Trophoblast cell (in vitro differentiated cells and primary cell): Measurements from ENCODE around the gene FHIT.

Experiments
- DNase-seq, 2 donors: peaks; one replicate each; pipeline ENCODE4 v3.0.0-alpha.2; 2016
- H2AFZ ChIP-seq: 2 replicates; pipeline ENCODE4 v1.6.1; 2013; ENCODE audit warnings: low read length, moderate library complexity, mild to moderate bottlenecking; ENCODE audit not compliant: insufficient read depth, poor library complexity
- H2AK5ac ChIP-seq: 2 replicates; pipeline ENCODE4 v1.6.1; 2013; ENCODE audit warnings: mild to moderate bottlenecking, low read length
- H2BK120ac ChIP-seq: 2 replicates; pipeline ENCODE4 v1.6.1; 2013; ENCODE audit warnings: low read length, mild to moderate bottlenecking, moderate library complexity; ENCODE audit not compliant: insufficient read depth, poor library complexity
- H2BK12ac ChIP-seq: 2 replicates; pipeline ENCODE4 v1.6.1; 2013; ENCODE audit warnings: mild to moderate bottlenecking, low read length, moderate library complexity
- H2BK5ac ChIP-seq: 2 replicates; pipeline ENCODE4 v1.6.1; 2013; ENCODE audit warnings: low read length, low read depth, moderate library complexity, mild to moderate bottlenecking; ENCODE audit not compliant: poor library complexity
- H3K14ac ChIP-seq: 2 replicates; pipeline ENCODE4 v1.6.1; 2013; ENCODE audit warnings: mild to moderate bottlenecking, low read length
- H3K18ac ChIP-seq: 2 replicates; pipeline ENCODE4 v1.6.1; 2013; ENCODE audit warnings: mild to moderate bottlenecking, low read length
- H3K23ac ChIP-seq: 2 replicates; pipeline ENCODE4 v1.6.1; 2013; ENCODE audit warnings: low read length
- H3K27ac ChIP-seq: 2 replicates; pipeline ENCODE4 v1.5.1; 2013; ENCODE audit warnings: low read depth, mild to moderate bottlenecking, inconsistent platforms, low read length, moderate library complexity
- H3K27me3 ChIP-seq: 2 replicates; pipeline ENCODE4 v1.6.1; 2013; ENCODE audit warnings: inconsistent platforms, mild to moderate bottlenecking, low read length, moderate library complexity; ENCODE audit not compliant: insufficient read depth
- H3K36me3 ChIP-seq, 2 experiments: 1 replicate in 1 of 2; 2 replicates in 1 of 2; pipeline ENCODE4 v1.6.1; 2013; ENCODE audit warnings: low read length in 2 of 2, mild to moderate bottlenecking in 2 of 2, moderate library complexity in 1 of 2; ENCODE audit not compliant: insufficient read depth in 2 of 2, control insufficient read depth in 1 of 2
- H3K4ac ChIP-seq: 2 replicates; pipeline ENCODE4 v1.6.1; 2013; ENCODE audit warnings: low read depth, mild to moderate bottlenecking, low read length, moderate library complexity
- H3K4me1 ChIP-seq, 2 experiments: 1 replicate in 1 of 2; 2 replicates in 1 of 2; pipeline ENCODE4 v1.6.1; 2013; ENCODE audit warnings: low read length in 2 of 2, mild to moderate bottlenecking in 2 of 2, moderate library complexity in 1 of 2; ENCODE audit not compliant: insufficient read depth in 2 of 2, control insufficient read depth in 1 of 2
- H3K4me2 ChIP-seq: 2 replicates; pipeline ENCODE4 v1.6.1; 2013; ENCODE audit warnings: inconsistent platforms, mild to moderate bottlenecking, low read length, moderate library complexity
- H3K4me3 ChIP-seq: 2 replicates; pipeline ENCODE4 v1.5.1; 2013; ENCODE audit warnings: mild to moderate bottlenecking, low read depth, low read length, inconsistent platforms
- H3K79me1 ChIP-seq: one replicate; pipeline ENCODE4 v1.6.1; 2013; ENCODE audit warnings: low read length
- H3K79me2 ChIP-seq: 2 replicates; pipeline ENCODE4 v1.6.1; 2013; ENCODE audit warnings: low read length, mild to moderate bottlenecking; ENCODE audit not compliant: control insufficient read depth, insufficient read depth, poor library complexity
- H3K9ac ChIP-seq: 2 replicates; pipeline ENCODE4 v1.6.1; 2013; ENCODE audit warnings: mild to moderate bottlenecking, low read length
- H3K9me3 ChIP-seq: 2 replicates; pipeline ENCODE4 v1.6.1; 2013; ENCODE audit warnings: low read depth, mild to moderate bottlenecking, control low read depth, inconsistent platforms, low read length; ENCODE audit not compliant: insufficient read depth
- H4K12ac ChIP-seq: 2 replicates; pipeline ENCODE4 v1.6.1; 2013; ENCODE audit warnings: low read depth, mild to moderate bottlenecking, low read length, moderate library complexity
- H4K8ac ChIP-seq: 2 replicates; pipeline ENCODE4 v1.6.1; 2013; ENCODE audit warnings: low read depth, mild to moderate bottlenecking, low read length, moderate library complexity
- H4K91ac ChIP-seq: one replicate; pipeline ENCODE4 v1.6.1; 2013; ENCODE audit warnings: low read depth, mild to moderate bottlenecking, low read length, moderate library complexity
- WGBS: extraction: QIAGEN DNeasy Blood & Tissue Kit; methylation state at CpG from one replicate; pipeline ENCODE4 v1.1.7; 2013; ENCODE audit warnings: missing lambda C conversion rate; ENCODE audit not compliant: insufficient read length, insufficient coverage; ENCODE audit errors: extremely low coverage; 5-methylcytosine and 5-hydroxymethylcytosine counted together

FHIT gene

GRCh38 chr3:59843821-59844220 lies 1407.4 kb downstream of the FHIT start:
- no peak overlapping the region for H2AFZ ChIP-seq
- no peak overlapping the region for H3K4me3 ChIP-seq
- H3K4me1 ChIP-seq = no peaks in the 10 kb centered on the region
- H4K8ac ChIP-seq = no peak overlapping the region
- no peak overlapping the region for H3K9ac ChIP-seq
- no peaks in the 10 kb centered on the region for H3K27me3 ChIP-seq
- H3K4ac ChIP-seq = no peak overlapping the region
- WGBS = no CpG with 5 or more reads among the region's 1 CpG
- DNase-seq = no peak
- no peak overlapping the region for H3K18ac ChIP-seq
- H2BK5ac ChIP-seq = no peak overlapping the region
- H4K12ac ChIP-seq = no peak overlapping the region
- no peaks in the 10 kb centered on the region for H3K36me3 ChIP-seq
- H3K14ac ChIP-seq = no peak overlapping the region
- no peaks in the 10 kb centered on the region for H3K79me2 ChIP-seq
- H3K27ac ChIP-seq = no peak overlapping the region
- no peak overlapping the region for H2BK120ac ChIP-seq
- H3K79me1 ChIP-seq = no peaks in the 10 kb centered on the region
- peaks cover 2% of the 10 kb centered on the region for H3K9me3 ChIP-seq
- H4K91ac ChIP-seq = no peak overlapping the region
- no peak overlapping the region for H3K23ac ChIP-seq
- H2AK5ac ChIP-seq = no peak overlapping the region
- no peak overlapping the region for H3K4me2 ChIP-seq
- no peak overlapping the region for H2BK12ac ChIP-seq

DNA sequence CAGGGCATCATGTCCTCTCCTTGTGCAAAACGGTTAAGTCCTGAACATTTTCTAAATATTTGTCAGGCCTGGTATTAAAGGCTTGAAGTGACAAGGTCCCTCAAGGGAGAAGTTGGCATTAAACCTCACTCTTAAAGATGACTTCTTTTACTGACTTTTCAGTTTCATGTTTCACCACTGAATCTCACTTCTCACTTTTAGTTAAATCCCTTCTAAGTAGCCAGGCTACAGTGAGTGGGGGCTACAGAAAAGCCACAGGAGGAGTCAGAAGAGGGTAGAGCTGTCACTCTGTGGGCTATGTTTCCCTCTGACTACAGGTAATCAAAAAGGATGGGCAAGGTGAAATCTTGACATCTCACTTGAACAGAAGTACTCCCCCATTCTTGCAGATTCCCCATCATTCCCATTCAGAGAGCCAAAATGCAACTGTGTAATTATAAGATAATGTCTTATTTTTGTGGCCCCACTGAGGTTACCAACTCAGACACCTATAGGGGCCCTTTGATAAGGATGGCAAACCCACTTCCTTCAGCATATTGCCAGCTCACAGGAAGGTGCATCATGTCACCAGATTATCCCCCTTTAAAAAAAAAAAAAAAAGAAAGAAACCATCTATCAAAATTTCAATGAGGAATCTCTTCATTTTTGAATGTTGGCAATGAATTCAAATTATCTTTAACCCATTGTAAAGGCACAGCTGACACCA lies 1411.3 kb downstream of the FHIT start:
- H3K79me2 ChIP-seq = no peaks in the 10 kb centered on the region
- H2BK12ac ChIP-seq = no peak overlapping the region
- H3K36me3 ChIP-seq = no peaks in the 10 kb centered on the region
- H3K4me3 ChIP-seq = no peak overlapping the region
- H3K4me2 ChIP-seq = no peak overlapping the region
- no peak overlapping the region for H3K18ac ChIP-seq
- DNase-seq = no peak
- no peak overlapping the region for H3K4ac ChIP-seq
- no peaks in the 10 kb centered on the region for H3K4me1 ChIP-seq
- no peak overlapping the region for H4K12ac ChIP-seq
- no peak overlapping the region for H3K14ac ChIP-seq
- no peak overlapping the region for H2AK5ac ChIP-seq
- H2BK5ac ChIP-seq = no peak overlapping the region
- H4K8ac ChIP-seq = no peak overlapping the region
- no peak overlapping the region for H3K23ac ChIP-seq
- H3K9ac ChIP-seq = no peak overlapping the region
- no peaks in the 10 kb centered on the region for H3K27me3 ChIP-seq
- WGBS = no CpG with 5 or more reads among the region's 1 CpG
- H4K91ac ChIP-seq = no peak overlapping the region
- peaks cover 2% of the 10 kb centered on the region for H3K9me3 ChIP-seq
- H2BK120ac ChIP-seq = no peak overlapping the region
- H3K79me1 ChIP-seq = no peaks in the 10 kb centered on the region
- no peak overlapping the region for H2AFZ ChIP-seq
- H3K27ac ChIP-seq = no peak overlapping the region

DNA sequence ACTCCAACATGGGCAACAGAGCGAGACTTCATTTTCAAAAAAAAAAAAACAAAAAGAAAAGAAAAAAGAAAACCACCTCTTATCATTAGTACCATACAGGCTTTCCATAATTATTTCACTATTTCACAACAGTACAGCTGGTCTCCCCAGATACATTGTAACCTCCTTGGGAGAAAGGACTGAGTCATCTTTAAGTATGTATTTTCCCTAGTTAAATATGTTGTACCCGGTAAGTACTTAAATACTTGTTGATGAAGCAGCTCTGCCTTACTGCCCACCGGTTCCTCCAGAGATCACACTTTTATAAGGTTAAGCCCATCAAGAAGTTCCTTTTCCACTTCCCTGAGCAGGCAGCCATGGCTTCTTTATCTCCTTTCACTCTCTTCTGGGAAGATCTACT lies 1412.0 kb downstream of the FHIT start:
- H3K9me3 ChIP-seq = peaks cover 2% of the 10 kb centered on the region
- no peak overlapping the region for H3K14ac ChIP-seq
- H3K4me3 ChIP-seq = no peak overlapping the region
- H3K23ac ChIP-seq = no peak overlapping the region
- peak in 1 of 2 donors; percentile 9 for DNase-seq
- no peaks in the 10 kb centered on the region for H3K36me3 ChIP-seq
- H2AK5ac ChIP-seq = no peak overlapping the region
- H2BK5ac ChIP-seq = no peak overlapping the region
- H2BK12ac ChIP-seq = no peak overlapping the region
- H3K4me2 ChIP-seq = no peak overlapping the region
- H2AFZ ChIP-seq = no peak overlapping the region
- no peak overlapping the region for H3K4ac ChIP-seq
- no CpG with 5 or more reads among the region's 3 CpGs for WGBS
- no peak overlapping the region for H2BK120ac ChIP-seq
- H3K18ac ChIP-seq = no peak overlapping the region
- H3K27me3 ChIP-seq = no peaks in the 10 kb centered on the region
- H4K12ac ChIP-seq = no peak overlapping the region
- H3K27ac ChIP-seq = no peak overlapping the region
- no peaks in the 10 kb centered on the region for H3K79me2 ChIP-seq
- H4K8ac ChIP-seq = no peak overlapping the region
- no peaks in the 10 kb centered on the region for H3K4me1 ChIP-seq
- no peak overlapping the region for H4K91ac ChIP-seq
- no peaks in the 10 kb centered on the region for H3K79me1 ChIP-seq
- H3K9ac ChIP-seq = no peak overlapping the region

- no peak overlapping the region for H3K18ac ChIP-seq
- H3K4me2 ChIP-seq = no peak overlapping the region
- H3K27ac ChIP-seq = no peak overlapping the region
- no peaks in the 10 kb centered on the region for H3K4me1 ChIP-seq
- no peak overlapping the region for H3K14ac ChIP-seq
- no peaks in the 10 kb centered on the region for H3K36me3 ChIP-seq
- H2BK5ac ChIP-seq = no peak overlapping the region
- H3K27me3 ChIP-seq = no peaks in the 10 kb centered on the region
- no peaks in the 10 kb centered on the region for H3K79me1 ChIP-seq
- no peak overlapping the region for H3K4me3 ChIP-seq
- no peak overlapping the region for H4K8ac ChIP-seq
- no peaks in the 10 kb centered on the region for H3K79me2 ChIP-seq
- no peak overlapping the region for H2BK120ac ChIP-seq
- H3K23ac ChIP-seq = no peak overlapping the region
- no peak overlapping the region for H2BK12ac ChIP-seq
- no peak overlapping the region for H3K4ac ChIP-seq
- no peak for DNase-seq
- WGBS = no CpG with 5 or more reads among the region's 3 CpGs
- no peak overlapping the region for H3K9ac ChIP-seq
- no peak overlapping the region for H2AK5ac ChIP-seq
- H3K9me3 ChIP-seq = peaks cover 2% of the 10 kb centered on the region
- no peak overlapping the region for H4K91ac ChIP-seq
- no peak overlapping the region for H4K12ac ChIP-seq
- no peak overlapping the region for H2AFZ ChIP-seq
Measured at GRCh38 chr3:59836531-59836930, 1414.7 kb downstream of the FHIT start.
